ENCODE results near the gene MAP4. TPM values are rescaled to one million over a fixed set of nuclear protein-coding genes. Genes with fewer than 3 reads are reported as not detected.
A peak's percentile ranks its signal among the peaks of the same experiment; 100 is the strongest.

Gene MAP4
- total RNA-seq, 1 donor from 2014 or later, result 142 TPM

- no peak for DNase-seq (ENCODE audit: extremely low spot score in 2 of 2)
- H3K9me3 ChIP-seq, result no peaks in the 10 kb centered on the region
- no peak for TF ChIP-seq POLR2AphosphoS5 (IDR thresholded peaks at IDR 0.05; ENCODE audit: insufficient read depth in 1 of 2, low read depth in 1 of 2)
- TF ChIP-seq, protein P1, sequence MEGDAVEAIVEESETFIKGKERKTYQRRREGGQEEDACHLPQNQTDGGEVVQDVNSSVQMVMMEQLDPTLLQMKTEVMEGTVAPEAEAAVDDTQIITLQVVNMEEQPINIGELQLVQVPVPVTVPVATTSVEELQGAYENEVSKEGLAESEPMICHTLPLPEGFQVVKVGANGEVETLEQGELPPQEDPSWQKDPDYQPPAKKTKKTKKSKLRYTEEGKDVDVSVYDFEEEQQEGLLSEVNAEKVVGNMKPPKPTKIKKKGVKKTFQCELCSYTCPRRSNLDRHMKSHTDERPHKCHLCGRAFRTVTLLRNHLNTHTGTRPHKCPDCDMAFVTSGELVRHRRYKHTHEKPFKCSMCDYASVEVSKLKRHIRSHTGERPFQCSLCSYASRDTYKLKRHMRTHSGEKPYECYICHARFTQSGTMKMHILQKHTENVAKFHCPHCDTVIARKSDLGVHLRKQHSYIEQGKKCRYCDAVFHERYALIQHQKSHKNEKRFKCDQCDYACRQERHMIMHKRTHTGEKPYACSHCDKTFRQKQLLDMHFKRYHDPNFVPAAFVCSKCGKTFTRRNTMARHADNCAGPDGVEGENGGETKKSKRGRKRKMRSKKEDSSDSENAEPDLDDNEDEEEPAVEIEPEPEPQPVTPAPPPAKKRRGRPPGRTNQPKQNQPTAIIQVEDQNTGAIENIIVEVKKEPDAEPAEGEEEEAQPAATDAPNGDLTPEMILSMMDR (IDR thresholded peaks at IDR 0.05), result no peak
- no peak for TF ChIP-seq POLR2A (IDR thresholded peaks at IDR 0.05)
- no peak overlapping the region for H3K4me3 ChIP-seq
- no peaks in the 10 kb centered on the region for H3K4me1 ChIP-seq
- no peaks in the 10 kb centered on the region for H3K27me3 ChIP-seq
- intact Hi-C loops (cut with DNase I), result loop anchor here (10.0 kb wide), 1 partner anchor 136 kb away; no protein-coding TSS in a partner anchor
- peaks cover 0 to 83% of the 10 kb centered on the region in 2 donors for H3K36me3 ChIP-seq
- no peak overlapping the region for H3K27ac ChIP-seq
Measured at GRCh38 chr3:47848599-47849117, 167.6 kb downstream of the MAP4 start.

DNA sequence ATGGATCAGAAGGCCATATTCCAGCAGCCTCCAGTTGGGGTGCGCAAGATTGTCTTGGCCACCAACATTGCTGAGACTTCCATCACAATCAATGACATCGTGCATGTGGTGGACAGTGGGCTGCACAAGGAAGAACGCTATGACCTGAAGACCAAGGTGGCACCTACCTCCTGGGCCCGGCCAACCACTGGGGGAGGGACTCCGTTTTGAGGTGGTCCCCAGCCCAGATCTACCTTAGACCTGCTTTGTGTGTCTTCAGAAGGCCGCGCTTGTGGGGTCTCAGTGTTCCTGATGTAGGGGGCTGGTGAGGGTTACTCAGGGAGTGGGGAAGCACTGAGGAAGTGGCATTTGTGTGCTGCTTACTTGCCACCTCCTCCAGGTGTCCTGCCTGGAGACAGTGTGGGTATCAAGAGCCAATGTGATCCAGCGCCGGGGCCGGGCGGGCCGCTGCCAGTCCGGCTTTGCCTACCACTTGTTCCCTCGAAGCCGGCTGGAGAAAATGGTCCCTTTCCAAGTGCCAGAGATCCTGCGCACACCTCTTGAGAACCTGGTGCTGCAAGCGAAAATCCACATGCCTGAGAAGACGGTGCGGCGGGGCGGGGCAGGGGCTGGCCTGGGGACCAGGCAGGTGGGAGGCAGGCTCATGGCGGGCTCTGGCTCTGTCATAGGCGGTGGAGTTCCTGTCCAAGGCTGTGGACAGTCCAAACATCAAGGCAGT lies 168.3 kb downstream of the MAP4 start:
- Histone ChIP-seq H3K4me1 (no peaks in the 10 kb centered on the region), H3K4me3 (no peak overlapping the region), H3K36me3 (peaks cover 3 to 83% of the 10 kb centered on the region in 2 donors), H3K27me3 (no peaks in the 10 kb centered on the region), H3K9me3 (no peaks in the 10 kb centered on the region), H3K27ac (no peak overlapping the region)
- TF ChIP-seq, protein P1 (IDR thresholded peaks at IDR 0.05), result no peak
- TF ChIP-seq POLR2A (IDR thresholded peaks at IDR 0.05), result no peak
- TF ChIP-seq POLR2AphosphoS5 (IDR thresholded peaks at IDR 0.05; ENCODE audit: insufficient read depth in 1 of 2, low read depth in 1 of 2), result no peak
- DNase-seq (ENCODE audit: extremely low spot score in 2 of 2), result no peak
- intact Hi-C loops (cut with DNase I), result loop anchor here (10.0 kb wide), 1 partner anchor 137 kb away; no protein-coding TSS in a partner anchor

DNA sequence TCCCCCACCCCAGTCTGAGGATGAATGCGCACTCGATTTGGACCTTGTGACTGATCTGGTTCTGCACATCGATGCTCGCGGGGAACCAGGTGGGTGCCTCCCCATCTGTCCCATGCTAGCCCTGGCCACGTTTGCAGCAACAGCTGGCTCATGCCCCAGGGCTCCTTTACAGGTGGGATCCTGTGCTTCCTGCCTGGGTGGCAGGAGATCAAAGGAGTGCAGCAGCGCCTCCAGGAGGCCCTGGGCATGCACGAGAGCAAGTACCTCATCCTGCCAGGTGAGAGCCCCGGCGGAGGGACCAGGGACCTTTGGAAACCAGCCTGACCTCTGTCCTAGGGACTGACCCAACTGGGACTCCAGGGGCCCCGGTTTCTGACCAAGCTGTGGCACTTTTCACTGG lies 169.0 kb downstream of the MAP4 start:
- H3K4me3 ChIP-seq, result no peak overlapping the region
- H3K27ac ChIP-seq, result no peak overlapping the region
- no peaks in the 10 kb centered on the region for H3K27me3 ChIP-seq
- H3K4me1 ChIP-seq, result no peaks in the 10 kb centered on the region
- DNase-seq (ENCODE audit: extremely low spot score in 2 of 2), result no peak
- TF ChIP-seq POLR2AphosphoS5 (IDR thresholded peaks at IDR 0.05; ENCODE audit: insufficient read depth in 1 of 2, low read depth in 1 of 2), result no peak
- no peak for TF ChIP-seq POLR2A (IDR thresholded peaks at IDR 0.05)
- TF ChIP-seq, protein P1 (IDR thresholded peaks at IDR 0.05), result no peak
- H3K36me3 ChIP-seq, result peaks cover 3 to 84% of the 10 kb centered on the region in 2 donors
- no peaks in the 10 kb centered on the region for H3K9me3 ChIP-seq
- intact Hi-C loops (cut with DNase I), result loop anchor here (10.0 kb wide), 1 partner anchor 138 kb away; no protein-coding TSS in a partner anchor

DNA sequence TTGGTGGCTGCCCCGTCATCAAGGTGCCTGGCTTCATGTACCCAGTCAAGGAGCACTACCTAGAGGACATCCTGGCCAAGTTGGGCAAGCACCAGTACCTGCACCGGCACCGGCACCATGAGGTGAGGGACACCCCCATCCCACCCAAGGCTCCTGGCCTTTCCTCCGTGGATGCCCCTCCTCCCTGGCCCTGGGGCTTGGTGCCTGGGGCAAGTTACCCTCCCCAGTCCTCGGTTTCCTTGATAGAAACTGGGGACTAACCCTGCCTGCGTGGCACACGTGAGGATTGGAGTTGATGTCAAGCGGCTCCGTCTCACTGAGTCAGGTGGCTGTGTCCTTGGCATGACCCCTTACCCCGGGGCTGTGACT lies 169.4 kb downstream of the MAP4 start:
- TF ChIP-seq POLR2AphosphoS5 (IDR thresholded peaks at IDR 0.05; ENCODE audit: insufficient read depth in 1 of 2, low read depth in 1 of 2) (peak in 1 of 2 donors; percentile 4), POLR2A (IDR thresholded peaks at IDR 0.05) (no peak)
- no peaks in the 10 kb centered on the region for H3K27me3 ChIP-seq
- no peak overlapping the region for H3K4me3 ChIP-seq
- no peaks in the 10 kb centered on the region for H3K4me1 ChIP-seq
- H3K36me3 ChIP-seq, result peaks cover 3 to 88% of the 10 kb centered on the region in 2 donors
- no peak overlapping the region for H3K27ac ChIP-seq
- intact Hi-C loops (cut with DNase I), result loop anchor here (10.0 kb wide), 1 partner anchor 138 kb away; no protein-coding TSS in a partner anchor
- no peaks in the 10 kb centered on the region for H3K9me3 ChIP-seq
- no peak for DNase-seq (ENCODE audit: extremely low spot score in 2 of 2)

DNA sequence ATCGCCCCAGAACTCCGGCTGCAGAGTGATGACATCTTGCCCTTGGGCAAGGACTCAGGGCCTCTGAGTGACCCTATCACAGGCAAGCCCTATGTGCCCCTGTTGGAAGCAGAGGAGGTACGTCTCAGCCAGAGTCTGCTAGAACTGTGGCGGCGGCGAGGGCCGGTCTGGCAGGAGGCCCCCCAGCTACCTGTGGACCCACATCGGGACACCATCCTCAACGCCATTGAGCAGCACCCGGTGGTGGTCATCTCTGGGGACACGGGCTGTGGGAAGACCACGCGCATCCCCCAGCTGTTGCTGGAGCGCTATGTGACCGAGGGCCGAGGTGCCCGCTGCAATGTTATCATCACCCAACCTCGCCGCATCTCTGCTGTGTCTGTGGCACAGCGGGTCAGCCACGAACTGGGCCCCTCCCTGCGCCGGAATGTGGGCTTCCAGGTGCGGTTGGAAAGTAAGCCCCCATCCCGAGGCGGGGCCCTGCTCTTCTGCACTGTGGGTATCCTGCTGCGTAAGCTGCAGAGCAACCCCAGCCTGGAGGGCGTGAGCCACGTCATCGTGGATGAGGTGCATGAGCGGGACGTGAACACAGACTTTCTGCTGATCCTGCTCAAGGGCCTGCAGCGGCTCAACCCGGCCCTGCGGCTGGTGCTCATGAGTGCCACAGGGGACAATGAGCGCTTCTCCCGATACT lies 169.9 kb downstream of the MAP4 start:
- H3K4me3 ChIP-seq, result no peak overlapping the region
- no peak overlapping the region for H3K27ac ChIP-seq
- no peaks in the 10 kb centered on the region for H3K9me3 ChIP-seq
- TF ChIP-seq POLR2AphosphoS5 (IDR thresholded peaks at IDR 0.05; ENCODE audit: insufficient read depth in 1 of 2, low read depth in 1 of 2), result peak in 1 of 2 donors; percentile 10
- TF ChIP-seq, protein P1 (IDR thresholded peaks at IDR 0.05), result no peak
- intact Hi-C loops (cut with DNase I), result loop anchor here (10.0 kb wide), 1 partner anchor 138 kb away; no protein-coding TSS in a partner anchor
- DNase-seq (ENCODE audit: extremely low spot score in 2 of 2), result no peak
- H3K36me3 ChIP-seq, result peaks cover 3 to 91% of the 10 kb centered on the region in 2 donors
- no peaks in the 10 kb centered on the region for H3K27me3 ChIP-seq
- H3K4me1 ChIP-seq, result no peaks in the 10 kb centered on the region
